ENCODE results near the gene SOCS3. TPM values are rescaled to one million over a fixed set of nuclear protein-coding genes. Genes with fewer than 3 reads are reported as not detected.
A peak's percentile ranks its signal among the peaks of the same experiment; 100 is the strongest.

Gene SOCS3
- total RNA-seq, 1 experiment from 2014 or later = 103 TPM

DNA sequence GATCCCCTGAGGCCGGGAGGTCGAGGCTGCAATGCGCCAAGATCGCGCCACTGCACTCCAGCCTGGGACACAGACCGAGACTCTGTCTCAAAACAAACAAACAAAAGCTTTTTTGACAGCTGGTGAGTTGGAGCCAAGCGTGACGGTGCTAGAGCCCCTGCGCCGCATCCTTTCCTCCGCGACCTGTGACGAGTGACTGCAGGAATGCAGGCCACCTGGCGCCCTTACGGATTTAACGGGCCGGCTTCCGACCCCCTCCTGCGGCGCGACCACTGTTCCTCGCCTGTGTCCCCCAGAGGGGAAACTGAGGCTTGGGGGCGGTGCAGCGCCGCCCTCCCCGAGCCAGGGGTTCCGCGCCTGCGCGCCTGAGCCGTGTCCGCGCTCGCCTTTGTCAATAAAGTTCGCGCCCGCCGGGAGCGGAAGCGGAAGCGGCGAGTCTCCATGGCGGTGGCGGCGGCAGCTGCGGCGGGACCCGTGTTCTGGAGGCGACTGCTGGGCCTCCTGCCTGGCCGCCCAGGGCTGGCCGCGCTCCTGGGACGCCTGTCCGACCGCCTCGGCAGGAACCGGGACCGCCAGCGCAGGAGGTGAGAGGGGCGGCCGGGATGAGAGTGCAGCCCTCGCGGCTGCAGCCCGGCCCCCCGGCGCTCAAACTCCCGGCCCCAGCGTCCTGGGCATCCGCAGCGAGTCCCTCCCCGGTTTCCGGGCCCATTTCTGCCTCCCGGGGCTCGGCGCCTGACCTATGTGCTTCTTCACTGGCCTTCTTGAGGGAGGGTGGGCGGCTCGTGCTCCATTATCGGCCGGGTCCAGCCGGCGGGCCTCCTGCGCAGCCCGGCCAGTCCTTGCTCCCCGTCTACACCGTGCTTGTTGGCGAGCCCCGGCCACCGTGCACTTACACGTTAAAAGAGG is 18.6 kb upstream of the SOCS3 start, which contains the start of gene PGS1:
Gene PGS1 (plus strand): TSS at position 425 of the 906 bp plus-strand sequence. CDS start 17 bp downstream, at position 442.
- H3K4me2 ChIP-seq (ENCODE audit: low read length) = peak within 1 kb of the TSS; percentile 81
- no peaks in the 10 kb centered on the region for H3K9me2 ChIP-seq (replicated peaks; ENCODE audit: low read length)
- no peaks in the 10 kb centered on the region for H3K27me3 ChIP-seq (ENCODE audit: low read length)
- peaks cover 50% of the 10 kb centered on the region for H3K79me2 ChIP-seq (ENCODE audit: low read length)
- peaks cover 22% of the 10 kb centered on the region for H4K20me1 ChIP-seq (ENCODE audit: low read length)
- H3K9ac ChIP-seq (ENCODE audit: low read length) = peak within 1 kb of the TSS; percentile 89
- ChIA-PET CTCF (no interaction called here), POLR2A (ENCODE audit: unreplicated experiment) (interaction anchor here (0.6 kb wide), 1 partner anchor 9 kb away, joined by 6 read pairs; no protein-coding TSS in a partner anchor)
- peak within 1 kb of the TSS; percentile 94 for H2AFZ ChIP-seq (ENCODE audit: low read length)
- H3K4me3 ChIP-seq (ENCODE audit: low read length) = peak within 1 kb of the TSS; percentile 78
- peaks cover 5% of the 10 kb centered on the region; the same call in 1 of the 2 replicates for H3K36me3 ChIP-seq (ENCODE audit: low read depth, low read length)
- TF ChIP-seq EZH2 (IDR thresholded peaks at IDR 0.05; ENCODE audit: low read length, unreplicated experiment) = no peak
- TF ChIP-seq, protein P1, sequence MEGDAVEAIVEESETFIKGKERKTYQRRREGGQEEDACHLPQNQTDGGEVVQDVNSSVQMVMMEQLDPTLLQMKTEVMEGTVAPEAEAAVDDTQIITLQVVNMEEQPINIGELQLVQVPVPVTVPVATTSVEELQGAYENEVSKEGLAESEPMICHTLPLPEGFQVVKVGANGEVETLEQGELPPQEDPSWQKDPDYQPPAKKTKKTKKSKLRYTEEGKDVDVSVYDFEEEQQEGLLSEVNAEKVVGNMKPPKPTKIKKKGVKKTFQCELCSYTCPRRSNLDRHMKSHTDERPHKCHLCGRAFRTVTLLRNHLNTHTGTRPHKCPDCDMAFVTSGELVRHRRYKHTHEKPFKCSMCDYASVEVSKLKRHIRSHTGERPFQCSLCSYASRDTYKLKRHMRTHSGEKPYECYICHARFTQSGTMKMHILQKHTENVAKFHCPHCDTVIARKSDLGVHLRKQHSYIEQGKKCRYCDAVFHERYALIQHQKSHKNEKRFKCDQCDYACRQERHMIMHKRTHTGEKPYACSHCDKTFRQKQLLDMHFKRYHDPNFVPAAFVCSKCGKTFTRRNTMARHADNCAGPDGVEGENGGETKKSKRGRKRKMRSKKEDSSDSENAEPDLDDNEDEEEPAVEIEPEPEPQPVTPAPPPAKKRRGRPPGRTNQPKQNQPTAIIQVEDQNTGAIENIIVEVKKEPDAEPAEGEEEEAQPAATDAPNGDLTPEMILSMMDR (conservative IDR thresholded peaks at IDR 0.05; ENCODE audit: low read depth, low read length) = 0 out of 2 replicates have a peak, but pooled peaks have one; percentile 9
- no peaks in the 10 kb centered on the region for H3K9me3 ChIP-seq (ENCODE audit: low read length)
- peak within 1 kb of the TSS; percentile 76 for H3K27ac ChIP-seq (ENCODE audit: low read length)
- DNase-seq (peak; percentile 78), ATAC-seq (peak; percentile 62)
- H3F3A ChIP-seq (ENCODE audit: low read length, unreplicated experiment) = peaks cover 9% of the 10 kb centered on the region
- intact Hi-C loops (cut with micrococcal nuclease) = loop anchor here (2.0 kb wide), 1 partner anchor 18 kb away; the partner anchor contains the start of gene SOCS3
- BruUV-seq (replicated peaks) = TSS peak; percentile 98
- peaks cover 67% of the 10 kb centered on the region for H3K4me1 ChIP-seq (ENCODE audit: insufficient read depth, low read length)

DNA sequence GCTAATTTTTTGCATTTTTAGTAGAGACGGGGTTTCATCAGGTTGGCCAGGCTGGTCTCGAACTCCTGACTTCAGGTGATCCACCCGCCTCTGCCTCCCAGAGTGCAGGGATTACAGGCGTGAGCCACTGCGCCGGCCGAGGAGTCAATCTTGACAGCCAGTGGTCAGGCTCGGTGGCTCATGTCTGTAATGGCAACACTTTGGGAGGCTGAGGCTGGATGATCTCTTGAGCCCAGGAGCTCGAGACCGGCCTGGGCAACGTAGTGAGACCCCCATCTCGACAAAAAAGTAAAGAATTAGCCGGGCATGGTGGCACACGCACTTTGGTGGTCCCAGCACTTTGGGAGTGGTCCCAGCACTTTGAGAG is 18.0 kb upstream of the SOCS3 start:
- Histone ChIP-seq H3K79me2 (ENCODE audit: low read length) (peaks cover 44% of the 10 kb centered on the region), H3K9me2 (replicated peaks; ENCODE audit: low read length) (no peaks in the 10 kb centered on the region), H3K9ac (ENCODE audit: low read length) (peak overlapping the region; percentile 89), H3K4me2 (ENCODE audit: low read length) (peak overlapping the region; percentile 81), H3F3A (ENCODE audit: low read length, unreplicated experiment) (peaks cover 9% of the 10 kb centered on the region), H3K9me3 (ENCODE audit: low read length) (no peaks in the 10 kb centered on the region), H3K27me3 (ENCODE audit: low read length) (no peaks in the 10 kb centered on the region), H2AFZ (ENCODE audit: low read length) (peak overlapping the region; percentile 94), H3K36me3 (ENCODE audit: low read depth, low read length) (peaks cover 4% of the 10 kb centered on the region; the same call in 1 of the 2 replicates), H3K27ac (ENCODE audit: low read length) (no peak overlapping the region), H3K4me3 (ENCODE audit: low read length) (peak overlapping the region; percentile 78), H4K20me1 (ENCODE audit: low read length) (peaks cover 20% of the 10 kb centered on the region; the same call in 1 of the 2 replicates), H3K4me1 (ENCODE audit: insufficient read depth, low read length) (peaks cover 67% of the 10 kb centered on the region)
- TF ChIP-seq EZH2phosphoT487 (IDR thresholded peaks at IDR 0.05; ENCODE audit: borderline replicate concordance, low read length) (no peak), EZH2 (IDR thresholded peaks at IDR 0.05; ENCODE audit: low read length, unreplicated experiment) (no peak)
- TF ChIP-seq, protein P1 (conservative IDR thresholded peaks at IDR 0.05; ENCODE audit: low read depth, low read length) = no peak
- ChIA-PET POLR2A (ENCODE audit: unreplicated experiment) (interaction anchor here (0.6 kb wide), 1 partner anchor 8 kb away, joined by 6 read pairs; no protein-coding TSS in a partner anchor), CTCF (no interaction called here)
- no peak for DNase-seq
- BruUV-seq (replicated peaks) = no TSS peak
- ATAC-seq = no peak
- intact Hi-C loops (cut with micrococcal nuclease) = loop anchor here (2.0 kb wide), 1 partner anchor 17 kb away; the partner anchor contains the start of gene SOCS3

Data from PC-3 (cell line).